Fibroblast of skin of left quadriceps (primary cell): ENCODE measurements around the gene SNX13.
"Not testable (repeated sequence)": the region's sequence is repeated elsewhere in the genome, so short reads cannot be mapped to it uniquely, and the experiment has no call there.

ENCODE experiments used
- DNase-seq, 2 experiments: peaks; one replicate each; pipeline ENCODE4 v3.0.0-alpha.2; 2013; ENCODE audit warnings: low read depth in 2 of 2

The SNX13 gene

DNA sequence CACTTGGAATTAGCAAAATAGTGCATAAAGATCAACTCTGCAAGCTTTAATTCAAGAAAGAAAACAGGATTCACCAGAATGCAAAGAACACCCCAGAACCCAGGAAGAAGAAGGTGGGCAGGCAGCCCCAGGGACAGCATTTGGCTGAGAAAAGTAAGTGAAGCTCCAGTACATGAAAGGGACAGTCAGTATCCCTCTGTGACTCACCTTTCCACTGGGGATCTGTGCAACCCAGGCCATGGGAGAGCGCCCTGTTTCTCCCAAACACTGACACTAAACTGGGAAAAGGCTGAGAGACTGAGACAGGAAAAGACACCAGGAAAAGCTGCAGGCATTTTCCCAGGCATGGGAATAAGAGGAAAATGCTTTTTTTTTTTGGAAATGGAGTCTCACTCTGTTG, 28.2 kb downstream of the SNX13 start:
- no peak for DNase-seq

DNA sequence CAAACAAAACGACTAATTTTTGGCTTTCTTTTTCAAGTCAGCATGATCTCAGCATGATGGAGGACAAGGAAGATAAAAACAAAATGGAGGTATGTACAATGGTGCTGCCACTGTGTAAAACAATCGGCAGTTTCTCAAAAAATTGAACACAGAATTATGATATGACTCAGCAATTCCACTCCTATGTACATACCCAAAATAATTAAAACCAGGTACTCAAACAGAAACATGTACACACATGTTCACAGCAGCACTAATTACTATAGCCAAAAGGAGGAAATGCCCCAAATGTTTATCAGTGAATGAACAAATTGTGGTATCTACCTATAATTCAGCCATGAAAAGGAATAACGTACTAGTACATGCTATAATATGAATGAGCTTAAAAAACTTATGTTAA, 29.9 kb downstream of the SNX13 start:
- DNase-seq = no peak

DNA sequence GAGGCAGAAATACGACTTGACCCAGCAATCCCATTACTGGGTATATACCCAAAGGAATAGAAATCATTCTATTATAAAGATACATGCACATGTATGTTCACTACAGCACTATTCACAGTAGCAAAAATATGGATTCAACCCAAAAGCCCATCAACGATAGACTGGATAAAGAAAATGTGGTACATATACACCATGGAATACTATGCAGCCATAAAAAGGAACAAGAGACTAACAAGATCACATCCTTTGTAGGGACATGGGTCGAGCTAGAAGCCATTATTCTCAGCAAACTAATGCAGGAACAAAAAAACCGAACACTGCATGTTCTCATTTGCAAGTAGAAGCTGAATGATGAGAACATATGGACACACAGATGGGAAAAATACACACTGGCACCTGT, 31.0 kb downstream of the SNX13 start:
- DNase-seq = not testable (repeated sequence)

DNA sequence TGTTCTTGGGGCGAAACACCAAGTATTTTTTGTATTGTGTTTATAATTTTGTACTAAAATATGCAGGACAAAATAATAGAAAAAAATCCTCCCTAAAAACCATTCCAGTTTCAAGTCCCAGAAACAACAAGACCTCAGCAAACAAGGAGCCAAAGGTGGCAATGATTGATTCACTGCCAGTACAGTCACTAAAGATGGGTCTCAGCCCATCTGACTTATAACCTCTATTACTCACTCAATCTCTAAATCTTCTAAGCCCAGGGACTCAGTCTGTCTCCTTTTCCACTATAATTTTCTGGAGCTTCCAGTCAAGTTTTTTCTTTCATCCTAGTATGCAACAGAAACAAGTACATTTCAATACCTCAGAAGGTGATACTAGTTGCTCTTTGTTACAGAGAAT, 33.3 kb downstream of the SNX13 start:
- no peak for DNase-seq

DNA sequence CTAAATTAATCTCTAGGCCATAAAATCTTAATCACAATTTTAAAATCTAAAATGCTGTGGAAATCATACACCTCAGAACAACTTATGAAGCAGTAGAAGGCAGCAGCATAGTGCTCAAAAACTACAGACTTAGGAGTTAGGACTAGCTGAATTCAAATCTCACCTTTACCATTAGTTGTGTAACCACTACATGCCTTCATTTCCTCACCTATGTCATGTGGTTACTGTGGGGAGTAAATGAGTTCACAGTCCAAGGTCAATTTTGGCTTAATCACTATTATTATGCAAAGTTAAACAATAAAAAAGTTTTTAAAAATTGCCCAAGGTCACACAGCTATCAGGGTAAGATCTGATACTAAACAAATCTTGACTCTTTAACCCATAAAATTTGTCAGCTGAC, 37.0 kb downstream of the SNX13 start:
- DNase-seq = no peak

DNA sequence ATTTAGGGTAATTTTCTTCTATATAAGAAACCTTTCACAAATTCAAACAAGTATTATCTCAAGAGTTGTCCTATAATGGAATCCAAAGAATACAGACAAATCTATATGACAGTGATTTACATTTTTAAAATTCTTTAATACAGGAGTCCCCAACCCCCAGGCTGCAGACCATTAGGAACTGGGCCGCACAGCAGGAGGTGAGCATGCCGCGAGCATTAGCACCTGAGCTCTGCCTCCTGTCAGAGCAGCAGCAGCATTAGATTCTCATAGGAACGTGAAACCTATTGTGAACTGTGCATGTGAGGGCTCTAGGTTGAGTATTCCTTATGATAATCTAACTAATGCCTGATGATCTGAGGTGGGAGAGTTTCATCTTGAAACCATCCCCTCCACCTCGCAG, 37.7 kb downstream of the SNX13 start:
- no peak for DNase-seq

DNA sequence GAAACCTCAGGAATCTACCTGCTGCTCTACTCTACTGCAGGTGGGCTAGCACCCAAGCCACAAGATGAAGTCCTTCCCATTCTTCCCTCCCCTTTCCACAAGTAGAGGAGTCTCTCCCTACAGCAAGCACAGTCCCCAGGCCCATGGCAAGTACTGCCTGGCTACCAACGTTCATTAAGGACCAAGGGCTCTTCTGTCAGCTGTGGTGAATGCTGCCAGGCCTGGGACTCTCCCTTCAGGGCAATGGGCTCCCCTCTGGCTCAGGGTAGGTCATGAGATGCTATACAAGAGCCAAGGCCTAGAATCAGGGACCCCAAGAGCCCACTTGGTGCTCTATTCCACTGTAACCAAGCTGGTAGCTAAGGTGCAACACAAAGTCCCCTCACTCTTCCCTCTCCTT, 39.8 kb downstream of the SNX13 start:
- no peak for DNase-seq

DNA sequence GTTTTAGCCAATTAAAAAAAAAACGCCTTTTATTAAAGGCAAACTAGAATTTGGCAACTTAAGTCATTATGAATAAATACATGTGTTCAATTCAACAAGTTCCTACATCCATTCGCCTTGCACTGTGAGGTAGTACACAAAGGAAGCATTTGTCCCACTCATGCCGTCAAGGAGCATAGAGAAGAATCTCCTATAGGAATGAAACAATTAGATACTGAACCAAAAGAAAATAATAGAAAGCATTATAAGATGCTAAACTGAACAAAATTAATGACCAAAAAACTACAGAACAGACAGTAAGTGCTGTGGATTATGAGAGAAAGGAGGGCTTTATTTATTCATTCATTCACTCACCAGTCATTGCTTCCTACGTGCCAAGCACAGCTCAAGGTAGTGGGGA, 42.2 kb downstream of the SNX13 start:
- DNase-seq = no peak

DNA sequence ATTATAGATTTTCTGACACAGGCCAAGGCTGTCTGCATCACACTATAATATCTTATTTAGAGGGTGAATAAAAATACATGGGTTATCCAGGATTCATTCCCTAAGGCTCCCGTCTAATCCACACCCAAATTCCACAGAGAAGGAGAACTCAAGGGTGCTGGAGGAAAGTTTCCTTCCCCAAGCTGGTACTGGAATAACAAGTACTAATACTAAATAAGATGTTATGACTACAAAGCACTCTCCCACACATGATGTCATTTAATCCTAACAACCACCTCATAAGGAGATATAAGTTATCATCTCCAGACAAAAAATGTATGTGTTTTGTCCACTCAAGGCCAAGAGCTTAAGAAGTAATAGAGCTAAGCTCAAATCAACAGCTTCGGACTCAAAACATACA, 53.0 kb downstream of the SNX13 start:
- no peak for DNase-seq

DNA sequence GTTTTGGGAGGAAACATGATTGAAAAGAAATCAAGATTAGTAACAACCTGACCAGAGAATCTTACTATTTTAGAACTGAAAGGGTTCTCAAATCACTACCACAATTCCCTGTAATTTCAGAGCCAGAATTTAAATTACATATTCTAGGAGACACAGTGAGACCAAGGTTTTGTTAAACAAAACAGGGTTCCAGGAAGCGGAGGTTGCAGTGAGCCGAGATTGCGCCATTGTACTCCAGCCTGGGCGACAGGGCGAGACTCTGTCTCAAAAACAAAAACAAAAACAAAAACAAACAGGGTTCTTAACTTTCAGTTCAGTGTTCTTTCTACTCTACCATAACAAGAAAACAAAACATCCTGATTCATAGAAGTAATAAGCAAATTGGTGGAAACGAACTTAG, 57.6 kb downstream of the SNX13 start:
- no peak for DNase-seq

DNA sequence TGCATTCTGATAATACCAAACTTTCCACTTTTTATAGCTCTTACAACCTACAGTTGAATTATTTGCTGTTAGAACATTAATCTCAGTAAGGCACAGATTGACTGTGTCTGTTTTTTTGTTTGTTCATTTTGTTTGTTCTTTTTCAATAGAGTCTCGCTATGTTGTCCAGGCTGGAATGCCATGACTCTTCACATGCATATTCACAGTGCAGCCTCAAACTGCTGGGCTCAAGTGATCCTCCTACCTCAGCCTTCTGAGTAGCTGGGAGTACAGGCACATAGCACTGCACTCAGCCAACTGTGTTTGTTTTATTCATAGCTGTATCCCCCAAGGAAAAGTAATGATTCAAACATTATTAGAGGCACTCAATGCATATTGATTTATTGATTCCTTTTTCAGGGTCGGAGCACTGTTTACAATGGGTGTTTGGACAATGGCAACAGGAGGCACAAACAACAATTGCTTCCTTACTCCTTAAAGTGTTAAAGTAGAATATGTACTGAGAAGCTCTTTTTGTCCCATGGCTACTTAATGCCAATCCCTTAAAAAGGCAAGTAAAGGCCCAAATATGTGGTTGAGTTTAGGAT, 61.1 kb downstream of the SNX13 start:
- no peak for DNase-seq

DNA sequence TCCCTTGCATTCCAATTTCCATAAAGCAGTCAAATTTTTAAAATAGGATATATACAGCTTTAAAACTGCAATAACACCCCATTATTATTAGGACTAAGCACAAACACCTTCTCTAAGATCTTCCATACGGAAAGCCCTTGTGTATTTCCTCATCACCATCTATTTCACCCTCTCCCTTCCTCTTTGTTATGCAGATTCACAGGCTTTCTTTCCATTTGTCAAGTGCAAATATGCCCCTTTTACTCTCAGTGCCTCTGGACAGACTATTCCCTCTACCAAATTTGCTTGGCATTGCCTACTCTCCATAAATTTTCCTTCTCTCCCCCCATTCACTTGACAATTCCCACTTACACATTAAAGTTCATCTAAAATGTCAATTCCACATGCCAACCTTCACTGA, 61.7 kb downstream of the SNX13 start:
- DNase-seq = no peak

DNA sequence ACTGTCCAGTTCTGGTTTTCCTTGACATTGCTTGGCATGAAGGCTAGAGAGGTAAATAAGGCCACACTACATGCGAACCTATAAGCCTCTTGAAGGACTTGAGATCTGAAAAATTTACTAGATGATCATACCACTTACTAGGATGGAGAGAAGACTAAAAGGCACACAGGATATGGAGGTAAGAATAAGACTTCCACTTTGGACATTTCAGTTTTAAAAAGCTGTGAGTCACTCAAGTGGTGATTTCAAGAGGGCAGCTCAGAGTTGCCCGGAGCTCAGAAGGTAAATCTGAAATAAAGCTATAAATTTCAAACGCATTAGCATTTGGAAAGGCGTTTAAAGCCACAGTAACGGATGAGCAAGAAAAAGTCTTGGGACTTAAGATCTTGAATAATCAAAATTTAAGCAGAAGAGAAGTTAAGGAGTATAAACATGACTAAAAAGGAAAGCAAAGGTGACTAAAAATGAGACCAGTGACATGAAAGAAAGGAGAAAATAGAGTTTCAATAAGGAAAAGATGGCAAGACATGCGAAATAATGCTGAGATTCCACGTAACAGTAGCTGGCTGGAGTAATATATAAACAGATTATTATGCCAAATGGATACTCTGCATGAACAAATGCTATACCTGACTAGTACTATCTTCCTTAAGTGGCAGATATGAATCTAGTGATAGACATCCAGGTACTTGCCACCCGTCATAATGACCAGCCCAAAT, 68.3 kb downstream of the SNX13 start:
- DNase-seq = no peak

DNA sequence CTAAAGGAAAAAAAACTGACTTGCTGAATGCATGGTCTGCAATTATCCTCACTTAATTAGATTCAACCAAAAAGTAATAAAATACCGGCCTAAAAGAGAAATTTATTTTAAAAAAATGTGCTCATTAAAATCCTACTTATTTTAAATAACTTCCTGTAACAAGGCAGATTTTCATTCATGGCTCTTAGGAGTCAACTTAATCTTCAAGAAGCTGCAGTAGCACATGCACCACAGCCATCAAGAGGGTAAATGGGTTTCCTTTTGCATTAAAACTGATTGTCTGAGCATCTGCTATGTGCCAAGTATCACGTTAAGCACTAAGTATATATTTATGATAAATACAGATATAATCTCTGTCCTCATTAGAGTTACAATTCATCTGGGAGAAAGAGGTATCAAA, 69.9 kb downstream of the SNX13 start:
- no peak for DNase-seq

DNA sequence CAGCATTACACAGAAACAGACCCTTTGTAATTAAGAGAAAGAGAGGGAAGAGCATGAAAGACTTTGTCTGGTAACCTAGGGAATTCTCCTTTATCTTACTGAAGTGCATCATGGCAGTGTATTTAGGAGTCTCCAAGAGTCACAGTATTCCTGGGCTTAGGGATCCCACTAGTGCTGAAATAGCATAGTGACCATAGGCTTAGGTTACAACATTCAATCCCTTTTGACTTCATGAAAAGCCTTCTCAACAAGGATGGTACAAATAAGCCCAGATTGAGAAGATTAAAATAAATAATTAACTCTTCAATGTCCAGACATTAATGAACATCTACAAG, 76.5 kb downstream of the SNX13 start:
- DNase-seq = no peak

DNA sequence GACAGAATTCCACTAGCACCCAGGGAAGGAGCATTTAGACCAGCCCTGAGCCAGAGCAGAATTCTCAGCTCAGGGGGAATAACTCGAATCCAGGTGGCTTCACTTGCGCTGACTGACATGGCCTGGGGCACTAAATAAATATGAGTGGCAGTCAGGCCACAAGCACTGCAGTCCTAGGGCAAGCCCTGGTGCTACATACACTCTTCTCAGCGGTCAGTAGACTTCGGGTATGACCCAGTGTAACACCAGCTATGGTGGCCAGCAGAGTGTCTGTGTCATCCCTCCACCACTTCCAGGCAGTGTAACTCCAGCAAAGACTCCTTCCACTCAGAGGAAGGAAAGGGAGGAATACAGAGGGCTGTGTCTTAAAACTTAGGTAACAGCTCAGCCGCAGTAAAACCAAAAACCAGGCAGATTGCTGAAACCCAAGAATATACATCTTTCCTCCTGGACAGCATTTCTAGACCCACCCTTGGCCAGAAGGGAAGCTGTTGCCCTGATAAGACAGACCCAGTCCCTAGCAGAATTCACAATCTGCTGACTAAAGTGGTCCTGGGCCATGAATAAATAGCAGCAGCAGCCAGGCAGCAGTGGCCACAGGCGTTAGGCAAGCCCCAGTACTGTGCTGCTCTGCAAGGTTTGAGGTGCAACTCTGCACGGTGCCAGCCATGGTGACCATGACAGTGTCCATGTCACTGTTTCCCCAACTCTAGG, 77.0 kb downstream of the SNX13 start:
- DNase-seq = no peak

DNA sequence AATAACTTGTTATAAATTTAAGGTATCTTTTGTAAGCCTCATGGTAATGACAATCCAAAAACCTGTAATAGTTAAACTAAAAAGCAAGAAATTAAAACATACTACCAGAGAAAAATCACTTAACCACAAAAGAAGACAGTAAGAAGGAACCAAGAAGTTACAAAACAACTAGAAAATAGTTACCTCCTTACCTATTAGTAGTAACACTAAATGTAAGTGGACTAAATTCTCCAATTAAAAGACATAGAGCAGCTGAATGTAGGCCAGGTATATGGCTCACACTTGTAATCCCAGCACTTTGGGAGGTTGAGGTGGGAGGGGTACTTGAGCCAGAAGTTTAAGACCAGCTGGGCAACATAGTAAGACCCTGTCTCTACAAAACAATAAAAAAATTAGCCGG, 84.0 kb downstream of the SNX13 start:
- no peak for DNase-seq

DNA sequence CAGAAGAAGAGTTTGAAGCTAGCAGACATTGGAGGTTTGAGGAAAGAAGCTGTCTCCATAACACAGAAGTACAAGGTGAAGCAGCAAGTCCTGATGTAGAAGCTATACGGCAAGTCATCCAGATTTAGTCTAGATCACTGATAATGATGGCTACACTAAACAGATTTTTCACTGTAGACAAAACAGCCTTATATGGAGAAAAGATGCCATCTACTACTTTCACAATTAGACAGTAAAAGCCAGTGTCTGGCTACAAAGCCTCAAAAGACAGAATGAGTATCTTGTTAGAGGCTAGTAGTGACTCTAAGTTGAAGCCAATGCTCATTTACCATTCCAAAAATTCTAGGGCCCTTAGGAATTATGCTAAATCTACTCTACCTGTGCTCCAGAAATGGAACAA, 85.1 kb downstream of the SNX13 start:
- DNase-seq = no peak

DNA sequence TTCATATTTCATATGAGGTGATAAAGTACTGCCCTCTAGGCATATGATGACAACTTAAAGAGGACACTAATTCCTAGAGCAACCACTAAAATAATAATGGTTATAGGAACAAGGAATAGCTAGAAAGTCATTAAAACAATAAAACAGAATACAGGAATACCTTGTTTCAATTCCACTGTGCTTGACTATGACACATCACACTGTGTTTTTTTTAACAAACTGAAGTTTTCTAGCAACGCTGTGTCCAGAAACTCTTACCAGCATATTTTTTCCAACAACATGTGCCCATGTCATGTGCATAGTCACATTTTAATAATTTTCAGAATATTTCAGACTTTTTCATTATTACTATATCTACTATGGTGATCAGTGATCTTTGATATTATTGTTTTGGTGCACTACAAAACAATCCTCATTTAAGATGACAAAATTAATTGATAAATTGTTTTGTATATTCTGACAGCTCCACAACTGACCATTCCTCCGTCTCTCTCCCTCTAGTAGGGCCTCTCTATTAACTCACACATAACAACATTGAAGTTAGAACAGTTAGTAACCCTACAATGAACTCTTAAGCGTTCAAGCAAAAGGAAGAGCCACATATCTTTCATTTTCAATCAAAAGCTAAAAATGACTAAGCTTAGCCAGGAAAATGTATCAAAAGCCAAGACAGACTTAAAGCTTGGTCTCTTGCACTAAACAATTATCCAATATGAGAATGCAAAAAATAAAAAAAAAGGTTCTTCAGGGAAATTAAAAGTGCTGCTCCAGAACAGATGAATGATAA, 85.8 kb downstream of the SNX13 start:
- no peak for DNase-seq

DNA sequence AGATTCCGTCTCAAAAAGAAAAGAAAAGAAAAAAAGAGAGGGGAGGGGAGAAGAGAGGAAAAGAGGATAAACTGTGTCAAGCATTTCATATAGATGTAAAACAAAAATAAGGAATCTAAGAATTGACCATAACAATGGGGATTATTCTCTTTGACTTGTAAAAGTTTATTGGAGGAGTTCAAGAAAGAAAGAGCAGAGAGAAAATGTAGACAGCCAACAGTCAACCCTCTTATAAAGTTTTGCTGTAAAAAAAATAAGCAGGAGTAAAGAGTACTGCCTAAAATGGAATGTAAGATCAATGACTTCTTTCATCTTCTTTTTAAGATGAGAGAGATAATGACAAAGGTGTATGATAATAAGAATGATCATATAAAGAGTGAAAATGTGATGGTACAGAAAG, 87.9 kb downstream of the SNX13 start:
- DNase-seq = no peak

DNA sequence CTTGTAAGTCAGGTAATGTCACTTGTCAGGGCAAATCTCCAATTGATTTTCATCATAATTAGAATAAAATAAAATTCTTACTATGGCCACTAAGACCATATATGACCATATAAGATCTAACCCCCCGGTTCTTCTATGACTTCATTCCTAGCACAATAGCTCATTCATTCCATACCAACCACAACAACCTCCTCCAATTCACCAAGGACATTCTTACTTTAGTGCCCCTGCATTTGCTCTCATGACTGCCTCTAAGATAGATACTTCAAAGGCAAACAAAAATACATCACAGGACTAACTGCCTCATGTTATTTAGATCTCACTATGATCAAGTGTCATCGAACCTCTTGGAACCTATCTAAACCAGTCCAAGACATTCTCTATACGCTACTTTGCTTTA, 90.8 kb downstream of the SNX13 start:
- peak; percentile 54 to 57 for DNase-seq

DNA sequence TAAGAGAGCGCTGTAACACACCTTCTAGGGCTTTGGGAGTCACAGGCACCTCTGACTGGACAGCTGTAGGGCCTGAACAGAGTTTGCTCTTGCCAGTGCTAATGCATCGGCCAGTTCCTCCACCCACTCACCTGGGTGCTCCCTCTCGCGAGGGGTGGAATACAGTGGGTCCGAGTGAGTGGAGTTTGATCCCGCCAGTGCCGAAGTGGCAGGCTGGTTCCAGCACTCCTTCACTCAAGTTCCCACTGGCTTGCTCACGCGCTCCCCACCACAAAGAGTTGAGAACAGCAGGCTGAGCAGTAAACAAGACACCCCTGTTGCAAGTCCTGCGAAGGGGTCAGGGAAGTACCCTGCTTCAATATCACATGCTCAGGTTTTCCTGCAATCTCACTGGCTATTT, 91.8 kb downstream of the SNX13 start:
- no peak for DNase-seq

DNA sequence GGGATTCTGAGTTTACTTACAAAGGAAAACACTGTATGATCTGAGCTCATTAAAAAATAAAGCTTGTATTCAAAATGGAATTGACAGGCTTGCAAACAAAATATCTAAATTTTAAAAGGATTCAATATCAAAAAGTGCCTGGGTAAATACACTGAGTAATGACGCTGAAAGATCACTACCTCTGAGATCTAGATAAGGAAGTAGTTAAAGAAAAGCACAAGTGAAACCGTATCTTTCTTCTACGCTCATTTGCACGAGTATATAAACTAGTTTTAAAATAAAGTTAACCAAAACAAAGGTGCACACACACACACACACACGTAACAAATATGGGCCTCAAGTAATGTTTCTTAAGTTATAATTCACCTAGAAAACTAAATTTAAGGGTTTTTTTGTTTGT, 93.4 kb downstream of the SNX13 start:
- DNase-seq = no peak
